SK-N-SH (cell line): ENCODE measurements around the gene NCAN. TPM values are rescaled to one million over a fixed set of nuclear protein-coding genes. Genes with fewer than 3 reads are reported as not detected.

Experiments
- CTCF ChIA-PET: fragments of 300-600, 350-600 bp; formaldehyde crosslinking; extraction: SDS; loops from one replicate; lab custom pipeline; 2021; lab: Yijun Ruan, JAX
- POLR2A ChIA-PET: fragments of 350-600 bp; sonication (Branson Sonifier 250); formaldehyde crosslinking; extraction: SDS; loops from one replicate; lab custom pipeline; 2020; ENCODE audit warnings: antibody characterized with exemption, inconsistent platforms; lab: Yijun Ruan, JAX
- DNase-seq: peaks from one replicate; pipeline ENCODE4 v3.0.0; 2012
- H2AFZ ChIP-seq: fragments of 200-600 bp; sonication (generic); 2 replicates; pipeline ENCODE4 v1.8.1; 2016; ENCODE audit warnings: antibody characterized with exemption, mild to moderate bottlenecking, low read depth
- H3F3A ChIP-seq: fragments of 200-600 bp; sonication (generic); replicated peaks from 2 replicates; pipeline ENCODE3; 2016; ENCODE audit warnings: antibody characterized with exemption, mild to moderate bottlenecking; ENCODE audit not compliant: insufficient read depth
- H3K27ac ChIP-seq, 2 experiments: fragments of 200-500 bp in 1 of 2; fragments of 200-600 bp in 1 of 2; sonication (Bioruptor generic) in 1 of 2; sonication (generic), shearing (Covaris generic) in 1 of 2; 2 replicates each; pipeline versions ENCODE4 v1.5.1 to v1.6.1; 2014 to 2016; ENCODE audit warnings: low read depth in 2 of 2, inconsistent platforms in 1 of 2, low read length in 1 of 2, mild to moderate bottlenecking in 1 of 2, mixed read lengths in 1 of 2
- H3K27me3 ChIP-seq: fragments of 200-600 bp; sonication (generic), shearing (Covaris generic); 2 replicates; pipeline ENCODE4 v1.6.1; 2016; ENCODE audit warnings: mixed run types; ENCODE audit not compliant: insufficient read depth
- H3K36me3 ChIP-seq, 2 experiments: fragments of 200-500 bp in 1 of 2; fragments of 200-600 bp in 1 of 2; sonication (Bioruptor generic) in 1 of 2; sonication (generic) in 1 of 2; replicated peaks in 1 of 2; 2 replicates each; pipeline versions ENCODE3 to v1.5.1; 2014 to 2016; ENCODE audit warnings: low read length in 1 of 2, mild to moderate bottlenecking in 1 of 2; ENCODE audit not compliant: insufficient read depth in 2 of 2, control insufficient read depth in 1 of 2
- H3K4me1 ChIP-seq, 2 experiments: fragments of 200-500 bp in 1 of 2; fragments of 200-600 bp in 1 of 2; sonication (Bioruptor generic) in 1 of 2; sonication (generic), shearing (Covaris generic) in 1 of 2; 2 replicates each; pipeline versions ENCODE4 v1.5.1 to v1.6.1; 2014 to 2016; ENCODE audit warnings: low read depth in 1 of 2, low read length in 1 of 2, mixed run types in 1 of 2; ENCODE audit not compliant: insufficient read depth in 2 of 2, control insufficient read depth in 1 of 2
- H3K4me2 ChIP-seq: fragments of 200-600 bp; sonication (generic), shearing (Covaris generic); 2 replicates; pipeline ENCODE4 v1.6.1; 2017; ENCODE audit warnings: mixed run types
- H3K4me3 ChIP-seq, 2 experiments: fragments of 200-500 bp in 1 of 2; fragments of 200-600 bp in 1 of 2; sonication (Bioruptor generic) in 1 of 2; sonication (generic), shearing (Covaris generic) in 1 of 2; 2 replicates each; pipeline versions ENCODE4 v1.5.1 to v1.8.1; 2014 to 2016; ENCODE audit warnings: low read depth in 2 of 2, inconsistent platforms in 1 of 2, low read length in 1 of 2, mild to moderate bottlenecking in 1 of 2, mixed read lengths in 1 of 2, moderate library complexity in 1 of 2
- H3K79me2 ChIP-seq: fragments of 200-600 bp; sonication (generic); 2 replicates; pipeline ENCODE4 v1.8.1; 2017; ENCODE audit warnings: mild to moderate bottlenecking; ENCODE audit not compliant: insufficient read depth
- H3K9ac ChIP-seq: fragments of 200-600 bp; sonication (generic); 2 replicates; pipeline ENCODE4 v1.6.1; 2017; ENCODE audit warnings: mixed run types
- H3K9me2 ChIP-seq: fragments of 200-600 bp; sonication (generic); 2 replicates; pipeline ENCODE4 v1.6.1; 2017; ENCODE audit warnings: mixed run types
- H3K9me3 ChIP-seq: fragments of 200-600 bp; sonication (generic); 2 replicates; pipeline ENCODE4 v1.6.1; 2017; ENCODE audit warnings: mixed run types, mild to moderate bottlenecking, moderate library complexity
- H4K20me1 ChIP-seq: fragments of 200-600 bp; sonication (generic); 2 replicates; pipeline ENCODE4 v1.6.1; 2017; ENCODE audit warnings: mild to moderate bottlenecking, mixed run types; ENCODE audit not compliant: insufficient read depth
- CHD2 ChIP-seq: fragments of 150-350 bp; IDR thresholded peaks from 2 replicates; pipeline ENCODE4 v1.6.1; 2018; ENCODE audit warnings: low read length; ENCODE audit not compliant: partially characterized antibody
- ELF1 ChIP-seq: IDR thresholded peaks from 2 replicates; pipeline ENCODE4 v1.4.0; 2012
- FOXJ3 ChIP-seq: sonication (generic); formaldehyde crosslinking; IDR thresholded peaks from 2 replicates; pipeline ENCODE4 v1.5.1; 2020; ENCODE audit warnings: mild to moderate bottlenecking, missing genetic modification reagents
- FOXM1 ChIP-seq: IDR thresholded peaks from 2 replicates; pipeline ENCODE4 v1.4.0; 2012; ENCODE audit warnings: low read depth, mild to moderate bottlenecking
- GATA2 ChIP-seq: sonication (generic); formaldehyde crosslinking; IDR thresholded peaks from 2 replicates; pipeline ENCODE4 v1.5.0; 2020; ENCODE audit warnings: mild to moderate bottlenecking, missing genetic modification reagents
- JUND ChIP-seq: IDR thresholded peaks from 2 replicates; pipeline ENCODE4 v1.4.0; 2012
- RCOR1 ChIP-seq: fragments of 150-350 bp; IDR thresholded peaks from 2 replicates; pipeline ENCODE4 v1.6.1; 2017; ENCODE audit warnings: antibody characterized with exemption, low read length
- SIN3A ChIP-seq: IDR thresholded peaks from 2 replicates; pipeline ENCODE4 v1.6.1; 2012; ENCODE audit warnings: low read depth, mild to moderate bottlenecking, low read length, moderate library complexity, borderline replicate concordance
- TAF1 ChIP-seq: IDR thresholded peaks from 2 replicates; pipeline ENCODE4 v1.6.1; 2012; ENCODE audit warnings: low read depth, mild to moderate bottlenecking, low read length, moderate library complexity, borderline replicate concordance
- WGBS: methylation state at CpG from one replicate; pipeline ENCODE4 v1.1.6; 2017; ENCODE audit warnings: low lambda C conversion rate; 5-methylcytosine and 5-hydroxymethylcytosine counted together
- polyA plus RNA-seq, 3 experiments: library from polyadenylated mRNA; depleted of rRNA; stranded (reverse); fragments of >200 nt; gene quantifications; 2 replicates each; pipeline ENCODE4 v1.2.3, GENCODE V29; 2012
- TF ChIP-seq, protein P1 (sequence below): IDR thresholded peaks from 2 replicates; pipeline ENCODE4; 2012
- TF ChIP-seq, protein P2 (sequence below): IDR thresholded peaks from 2 replicates; pipeline ENCODE4 v1.4.0; 2012; ENCODE audit warnings: low read depth, borderline replicate concordance
- TF ChIP-seq, protein P3 (sequence below): fragments of 200-600 bp; sonication (generic); IDR thresholded peaks from 2 replicates; pipeline ENCODE4 v1.6.1; 2017; ENCODE audit warnings: antibody characterized with exemption, mild to moderate bottlenecking, moderate library complexity

NCAN gene
- polyA plus RNA-seq, 1 of the 3 experiments (the other 2 are of a cell fraction), result 0.03 TPM

DNA sequence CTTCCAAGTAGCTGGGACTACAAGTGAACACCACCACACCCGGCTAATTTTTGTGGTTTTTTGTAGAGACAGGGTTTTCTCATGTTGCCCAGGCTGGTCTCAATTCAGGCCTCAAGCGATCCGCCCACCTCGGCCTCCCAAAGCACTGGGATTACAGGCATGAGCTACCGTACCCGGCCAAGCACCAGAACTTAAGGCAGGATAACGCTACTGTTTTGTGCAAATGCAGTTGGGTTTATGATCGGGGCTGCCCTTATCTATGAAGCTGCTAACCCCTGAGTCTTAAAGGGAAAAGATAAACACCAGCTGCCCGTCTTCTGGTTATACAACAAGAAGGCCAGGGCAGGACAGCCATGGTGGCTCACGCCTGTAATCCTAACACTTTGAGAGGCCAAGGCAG is 73.9 kb downstream of the NCAN start (continued):
- TF ChIP-seq, protein P1, sequence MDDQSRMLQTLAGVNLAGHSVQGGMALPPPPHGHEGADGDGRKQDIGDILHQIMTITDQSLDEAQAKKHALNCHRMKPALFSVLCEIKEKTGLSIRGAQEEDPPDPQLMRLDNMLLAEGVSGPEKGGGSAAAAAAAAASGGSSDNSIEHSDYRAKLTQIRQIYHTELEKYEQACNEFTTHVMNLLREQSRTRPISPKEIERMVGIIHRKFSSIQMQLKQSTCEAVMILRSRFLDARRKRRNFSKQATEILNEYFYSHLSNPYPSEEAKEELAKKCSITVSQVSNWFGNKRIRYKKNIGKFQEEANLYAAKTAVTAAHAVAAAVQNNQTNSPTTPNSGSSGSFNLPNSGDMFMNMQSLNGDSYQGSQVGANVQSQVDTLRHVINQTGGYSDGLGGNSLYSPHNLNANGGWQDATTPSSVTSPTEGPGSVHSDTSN, result no peak
- TF ChIP-seq CHD2 (no peak), JUND (no peak), ELF1 (no peak), FOXJ3 (CRISPR knock-in tag) (no peak), TAF1 (no peak), RCOR1 (no peak)
- TF ChIP-seq, protein P2, sequence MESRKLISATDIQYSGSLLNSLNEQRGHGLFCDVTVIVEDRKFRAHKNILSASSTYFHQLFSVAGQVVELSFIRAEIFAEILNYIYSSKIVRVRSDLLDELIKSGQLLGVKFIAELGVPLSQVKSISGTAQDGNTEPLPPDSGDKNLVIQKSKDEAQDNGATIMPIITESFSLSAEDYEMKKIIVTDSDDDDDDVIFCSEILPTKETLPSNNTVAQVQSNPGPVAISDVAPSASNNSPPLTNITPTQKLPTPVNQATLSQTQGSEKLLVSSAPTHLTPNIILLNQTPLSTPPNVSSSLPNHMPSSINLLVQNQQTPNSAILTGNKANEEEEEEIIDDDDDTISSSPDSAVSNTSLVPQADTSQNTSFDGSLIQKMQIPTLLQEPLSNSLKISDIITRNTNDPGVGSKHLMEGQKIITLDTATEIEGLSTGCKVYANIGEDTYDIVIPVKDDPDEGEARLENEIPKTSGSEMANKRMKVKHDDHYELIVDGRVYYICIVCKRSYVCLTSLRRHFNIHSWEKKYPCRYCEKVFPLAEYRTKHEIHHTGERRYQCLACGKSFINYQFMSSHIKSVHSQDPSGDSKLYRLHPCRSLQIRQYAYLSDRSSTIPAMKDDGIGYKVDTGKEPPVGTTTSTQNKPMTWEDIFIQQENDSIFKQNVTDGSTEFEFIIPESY, result no peak

DNA sequence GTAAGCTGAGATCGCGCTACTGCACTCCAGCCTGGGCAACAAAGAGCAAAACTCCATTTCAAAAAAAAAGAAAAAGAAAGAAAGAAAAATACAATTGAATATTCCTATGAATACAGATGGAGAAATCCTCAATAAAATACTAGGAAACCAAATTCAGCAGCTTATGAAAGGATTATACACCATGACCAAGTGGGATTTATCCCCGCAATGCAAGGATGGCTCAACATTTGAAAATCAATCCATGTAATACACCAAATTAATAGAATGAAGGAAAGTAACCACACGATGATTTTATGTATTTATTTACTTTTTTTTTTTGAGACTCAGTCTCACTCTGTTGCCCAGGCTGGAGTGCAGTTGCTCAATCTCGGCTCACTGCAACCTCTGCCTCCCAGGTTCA is 80.8 kb downstream of the NCAN start:
- Histone ChIP-seq H3K4me2 (no peak overlapping the region), H3K79me2 (no peaks in the 10 kb centered on the region), H3K27me3 (no peaks in the 10 kb centered on the region), H3K4me3 (no peak overlapping the region), H3K9me2 (no peaks in the 10 kb centered on the region), H2AFZ (no peak overlapping the region), H3F3A (peaks cover 5% of the 10 kb centered on the region), H3K36me3 (peaks cover 20 to 44% of the 10 kb centered on the region in 2 experiments), H4K20me1 (no peaks in the 10 kb centered on the region)
- 98% methylated on average over 5 of the region's 5 CpGs for WGBS
- POLR2A ChIA-PET, result no interaction called here
- CTCF ChIA-PET, result interaction anchor here (0.6 to 1.5 kb wide), 2 partner anchors 113 to 198 kb away, joined by 3 to 5 read pairs; partner anchors contain the start of gene GATAD2A
- TF ChIP-seq FOXM1, result no peak
- no peak for TF ChIP-seq CHD2
- no peak for TF ChIP-seq RCOR1
- no peak for TF ChIP-seq SIN3A
- no peak for TF ChIP-seq GATA2 (CRISPR knock-in tag)
- TF ChIP-seq ELF1, result no peak
- TF ChIP-seq, protein P3, sequence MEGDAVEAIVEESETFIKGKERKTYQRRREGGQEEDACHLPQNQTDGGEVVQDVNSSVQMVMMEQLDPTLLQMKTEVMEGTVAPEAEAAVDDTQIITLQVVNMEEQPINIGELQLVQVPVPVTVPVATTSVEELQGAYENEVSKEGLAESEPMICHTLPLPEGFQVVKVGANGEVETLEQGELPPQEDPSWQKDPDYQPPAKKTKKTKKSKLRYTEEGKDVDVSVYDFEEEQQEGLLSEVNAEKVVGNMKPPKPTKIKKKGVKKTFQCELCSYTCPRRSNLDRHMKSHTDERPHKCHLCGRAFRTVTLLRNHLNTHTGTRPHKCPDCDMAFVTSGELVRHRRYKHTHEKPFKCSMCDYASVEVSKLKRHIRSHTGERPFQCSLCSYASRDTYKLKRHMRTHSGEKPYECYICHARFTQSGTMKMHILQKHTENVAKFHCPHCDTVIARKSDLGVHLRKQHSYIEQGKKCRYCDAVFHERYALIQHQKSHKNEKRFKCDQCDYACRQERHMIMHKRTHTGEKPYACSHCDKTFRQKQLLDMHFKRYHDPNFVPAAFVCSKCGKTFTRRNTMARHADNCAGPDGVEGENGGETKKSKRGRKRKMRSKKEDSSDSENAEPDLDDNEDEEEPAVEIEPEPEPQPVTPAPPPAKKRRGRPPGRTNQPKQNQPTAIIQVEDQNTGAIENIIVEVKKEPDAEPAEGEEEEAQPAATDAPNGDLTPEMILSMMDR, result no peak
- TF ChIP-seq, all 33 proteins: peak for 0
- no peaks in the 10 kb centered on the region for H3K4me1 ChIP-seq
- 0 out of 2 replicates have a peak, but pooled peaks cover 5% of the 10 kb centered on the region for H3K9me3 ChIP-seq
- H3K9ac ChIP-seq, result no peak overlapping the region
- H3K27ac ChIP-seq, result no peak overlapping the region
- no peak for DNase-seq
